ENCODE data around the gene RASGRF1. TPM values are rescaled to one million over a fixed set of nuclear protein-coding genes. Genes with fewer than 3 reads are reported as not detected.

RASGRF1 gene
- total RNA-seq, 1 donor: under 0.01 TPM

DNA sequence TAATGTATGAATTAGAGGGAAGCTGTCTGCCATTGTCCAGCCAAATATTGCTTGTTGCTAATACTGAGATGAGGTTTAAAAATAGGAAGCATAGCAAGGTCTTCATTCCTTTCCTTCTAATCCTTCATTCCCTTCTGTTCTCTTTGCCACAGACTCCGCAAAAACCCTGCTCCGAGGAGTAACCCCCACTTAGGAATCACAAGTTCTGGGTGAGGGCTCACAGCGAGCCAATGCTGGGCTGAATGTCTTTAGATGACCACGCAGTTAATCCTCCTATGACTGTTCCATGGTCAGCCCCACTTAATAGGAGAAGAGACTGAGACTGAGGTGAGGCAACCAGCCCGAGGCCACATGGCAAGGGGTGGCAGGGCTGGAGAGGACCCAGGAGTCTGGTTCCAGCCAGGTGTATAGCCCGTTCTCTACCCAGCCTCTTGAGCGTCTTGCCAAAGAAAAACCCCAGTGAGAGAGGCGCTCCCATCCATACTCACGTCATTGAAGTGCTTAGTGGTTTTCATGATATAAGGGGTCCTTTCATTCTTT lies 100.8 kb downstream of the RASGRF1 start:
- Histone ChIP-seq H3K4me3 (ENCODE audit: insufficient read depth, low read length) (no peak overlapping the region), H3K4me1 (ENCODE audit: insufficient read depth, low read length) (peaks cover 15% of the 10 kb centered on the region), H3K79me2 (ENCODE audit: insufficient read depth, low read length) (no peaks in the 10 kb centered on the region), H4K20me1 (ENCODE audit: insufficient read depth, low read length) (no peaks in the 10 kb centered on the region), H3K36me3 (ENCODE audit: insufficient read depth, low read length) (no peaks in the 10 kb centered on the region), H3K4me2 (ENCODE audit: insufficient read depth, low read length) (no peak overlapping the region), H3K27me3 (ENCODE audit: insufficient read depth, low read length) (no peaks in the 10 kb centered on the region), H2AFZ (ENCODE audit: low read length) (peak overlapping the region; percentile 67), H3K9me3 (ENCODE audit: low read depth, low read length) (no peaks in the 10 kb centered on the region), H3K27ac (ENCODE audit: low read depth, low read length) (peak overlapping the region; percentile 58)
- no peak for TF ChIP-seq CTCF (IDR thresholded peaks at IDR 0.05; ENCODE audit: extremely low read depth, low read depth, low read length)
- DNase-seq (ENCODE audit: insufficient read length, low spot score, missing footprints): peak; percentile 30

DNA sequence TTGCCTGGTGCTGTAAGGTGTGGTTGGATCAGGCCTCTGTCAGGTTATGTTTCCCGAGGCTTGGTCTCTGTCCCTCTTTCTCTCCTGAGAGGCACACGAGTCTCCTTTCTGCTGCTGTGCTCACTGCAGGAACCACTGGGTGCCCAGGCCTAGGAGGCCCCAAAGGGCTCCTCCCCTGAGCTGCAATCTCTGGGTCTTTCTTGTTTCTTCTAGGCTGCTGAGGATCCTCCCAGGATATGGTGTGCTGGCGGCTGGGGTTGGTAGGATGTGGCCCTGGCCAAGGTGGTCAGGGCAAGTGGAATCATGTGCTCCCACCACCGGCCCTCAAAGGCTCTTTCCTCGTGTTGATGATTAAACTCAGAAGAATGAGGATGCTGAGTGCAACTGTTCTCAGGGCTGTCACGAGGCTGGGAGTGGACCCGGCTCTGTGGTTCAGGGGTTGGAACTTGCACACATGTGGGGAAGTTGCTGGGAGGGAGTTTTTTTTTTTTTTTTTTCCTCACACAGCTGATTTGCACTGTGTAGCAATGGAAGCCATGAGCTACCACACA lies 102.1 kb downstream of the RASGRF1 start:
- Histone ChIP-seq H2AFZ (ENCODE audit: low read length) (peak overlapping the region; percentile 67), H3K4me1 (ENCODE audit: insufficient read depth, low read length) (peaks cover 15% of the 10 kb centered on the region), H3K4me2 (ENCODE audit: insufficient read depth, low read length) (peak overlapping the region; percentile 10), H4K20me1 (ENCODE audit: insufficient read depth, low read length) (no peaks in the 10 kb centered on the region), H3K27me3 (ENCODE audit: insufficient read depth, low read length) (no peaks in the 10 kb centered on the region), H3K79me2 (ENCODE audit: insufficient read depth, low read length) (no peaks in the 10 kb centered on the region), H3K4me3 (ENCODE audit: insufficient read depth, low read length) (no peak overlapping the region), H3K9me3 (ENCODE audit: low read depth, low read length) (no peaks in the 10 kb centered on the region), H3K36me3 (ENCODE audit: insufficient read depth, low read length) (no peaks in the 10 kb centered on the region), H3K27ac (ENCODE audit: low read depth, low read length) (peak overlapping the region; percentile 70)
- TF ChIP-seq CTCF (IDR thresholded peaks at IDR 0.05; ENCODE audit: extremely low read depth, low read depth, low read length): no peak
- peak; percentile 98 for DNase-seq (ENCODE audit: insufficient read length, low spot score, missing footprints)

GRCh38 chr15:78987556-78988360 lies 102.8 kb downstream of the RASGRF1 start:
- H2AFZ ChIP-seq (ENCODE audit: low read length): peak overlapping the region; percentile 52
- H3K4me2 ChIP-seq (ENCODE audit: insufficient read depth, low read length): no peak overlapping the region

More at GRCh38 chr15:78987556-78988360, 102.8 kb downstream of the RASGRF1 start:
- Histone ChIP-seq H3K4me1 (ENCODE audit: insufficient read depth, low read length) (peaks cover 15% of the 10 kb centered on the region), H4K20me1 (ENCODE audit: insufficient read depth, low read length) (no peaks in the 10 kb centered on the region), H3K9me3 (ENCODE audit: low read depth, low read length) (no peaks in the 10 kb centered on the region), H3K27me3 (ENCODE audit: insufficient read depth, low read length) (no peaks in the 10 kb centered on the region), H3K27ac (ENCODE audit: low read depth, low read length) (peak overlapping the region; percentile 70), H3K4me3 (ENCODE audit: insufficient read depth, low read length) (no peak overlapping the region), H3K79me2 (ENCODE audit: insufficient read depth, low read length) (no peaks in the 10 kb centered on the region), H3K36me3 (ENCODE audit: insufficient read depth, low read length) (no peaks in the 10 kb centered on the region)
- peak; percentile 48 for DNase-seq (ENCODE audit: insufficient read length, low spot score, missing footprints)
- TF ChIP-seq CTCF (IDR thresholded peaks at IDR 0.05; ENCODE audit: extremely low read depth, low read depth, low read length): no peak

Data from osteoblast (primary cell).